Measurements from ENCODE around the gene ZNF592. TPM values are rescaled to one million over a fixed set of nuclear protein-coding genes. Genes with fewer than 3 reads are reported as not detected.
"Not testable (repeated sequence)": the region's sequence is repeated elsewhere in the genome, so short reads cannot be mapped to it uniquely, and the experiment has no call there.

The ZNF592 gene
- total RNA-seq, 2 donors from 2014 or later, result 17.0 to 19.3 TPM

GRCh38 chr15:84736375-84736774, 12.0 kb upstream of the ZNF592 start:
- intact Hi-C loops (cut with DNase I), result no loop called here
- ATAC-seq, result no peak
- no peak for DNase-seq

- no peak for ATAC-seq
- DNase-seq, result no peak
- intact Hi-C loops (cut with DNase I), result no loop called here
Measured at GRCh38 chr15:84737005-84737404, 11.4 kb upstream of the ZNF592 start.

- intact Hi-C loops (cut with DNase I), result no loop called here
Measured at GRCh38 chr15:84740691-84741090, 7.7 kb upstream of the ZNF592 start.

GRCh38 chr15:84741121-84741520, 7.3 kb upstream of the ZNF592 start:
- ATAC-seq (no peak), DNase-seq (no peak)
- intact Hi-C loops (cut with DNase I), result no loop called here

More at GRCh38 chr15:84740691-84741090, 7.7 kb upstream of the ZNF592 start:
- no peak for DNase-seq
- no peak for ATAC-seq

GRCh38 chr15:84747416-84748273, 747 bp upstream of the ZNF592 start:
- ATAC-seq, result peak; percentile 58 to 76

GRCh38 chr15:84749111-84749991, 959 bp downstream of the ZNF592 start:
- ATAC-seq (peak; percentile 14 to 23), DNase-seq (peak; percentile 43)

More at GRCh38 chr15:84747416-84748273, 747 bp upstream of the ZNF592 start:
- DNase-seq, result peak; percentile 85
- intact Hi-C loops (cut with DNase I), result no loop called here

GRCh38 chr15:84750583-84751092, 2.2 kb downstream of the ZNF592 start:
- no peak for DNase-seq
- intact Hi-C loops (cut with DNase I), result loop anchor here in 1 of 2 donors (5.0 kb wide), 1 partner anchor 67 kb away; the partner anchor contains the start of gene ALPK3
- no peak for ATAC-seq

More at GRCh38 chr15:84749111-84749991, 959 bp downstream of the ZNF592 start:
- intact Hi-C loops (cut with DNase I), result no loop called here

GRCh38 chr15:84751721-84752120, 3.3 kb downstream of the ZNF592 start:
- DNase-seq, ATAC-seq: not testable (repeated sequence)
- intact Hi-C loops (cut with DNase I), result loop anchor here in 1 of 2 donors (5.0 kb wide), 1 partner anchor 66 kb away; the partner anchor contains the start of gene ALPK3

GRCh38 chr15:84752195-84752594, 3.8 kb downstream of the ZNF592 start:
- intact Hi-C loops (cut with DNase I), result loop anchor here in 1 of 2 donors (5.0 kb wide), 1 partner anchor 65 kb away; the partner anchor contains the start of gene ALPK3

GRCh38 chr15:84752700-84753099, 4.3 kb downstream of the ZNF592 start:
- intact Hi-C loops (cut with DNase I), result loop anchor here in 1 of 2 donors (5.0 kb wide), 1 partner anchor 65 kb away; the partner anchor contains the start of gene ALPK3
- ATAC-seq (no peak), DNase-seq (no peak)

More at GRCh38 chr15:84752195-84752594, 3.8 kb downstream of the ZNF592 start:
- ATAC-seq (no peak), DNase-seq (no peak)

- intact Hi-C loops (cut with DNase I), result loop anchor here in 1 of 2 donors (5.0 kb wide), 1 partner anchor 62 kb away; the partner anchor contains the start of gene ALPK3
- ATAC-seq, DNase-seq: not testable (repeated sequence)
Measured at GRCh38 chr15:84754889-84755288, 6.5 kb downstream of the ZNF592 start.

- DNase-seq, result no peak
- intact Hi-C loops (cut with DNase I), result no loop called here
- ATAC-seq, result peak in 1 of 2 donors; percentile 61
Measured at GRCh38 chr15:84755736-84756527, 7.5 kb downstream of the ZNF592 start.

- intact Hi-C loops (cut with DNase I), result no loop called here
- ATAC-seq, result no peak
- DNase-seq, result no peak
Measured at GRCh38 chr15:84759018-84759417, 10.6 kb downstream of the ZNF592 start.

- no peak for ATAC-seq
- intact Hi-C loops (cut with DNase I), result loop anchor here in 1 of 2 donors (5.0 kb wide), 1 partner anchor 52 kb away; no protein-coding TSS in a partner anchor
Measured at GRCh38 chr15:84760219-84760618, 11.8 kb downstream of the ZNF592 start.

GRCh38 chr15:84761607-84762131, 13.3 kb downstream of the ZNF592 start:
- DNase-seq (no peak), ATAC-seq (peak in 1 of 2 donors; percentile 16)
- intact Hi-C loops (cut with DNase I), result loop anchor here in 1 of 2 donors (5.0 kb wide), 1 partner anchor 51 kb away; no protein-coding TSS in a partner anchor

More at GRCh38 chr15:84760219-84760618, 11.8 kb downstream of the ZNF592 start:
- DNase-seq, result no peak

GRCh38 chr15:84762840-84763572, 14.6 kb downstream of the ZNF592 start:
- DNase-seq (no peak), ATAC-seq (peak in 1 of 2 donors; percentile 54)
- intact Hi-C loops (cut with DNase I), result loop anchor here in 1 of 2 donors (5.0 kb wide), 1 partner anchor 49 kb away; no protein-coding TSS in a partner anchor

- DNase-seq, result no peak
- peak in 1 of 2 donors; percentile 55 for ATAC-seq
- intact Hi-C loops (cut with DNase I), result loop anchor here in 1 of 2 donors (5.0 kb wide), 1 partner anchor 48 kb away; no protein-coding TSS in a partner anchor
Measured at GRCh38 chr15:84764585-84764984, 16.2 kb downstream of the ZNF592 start.
